ENCODE data around the gene FARP2.

FARP2 gene

DNA sequence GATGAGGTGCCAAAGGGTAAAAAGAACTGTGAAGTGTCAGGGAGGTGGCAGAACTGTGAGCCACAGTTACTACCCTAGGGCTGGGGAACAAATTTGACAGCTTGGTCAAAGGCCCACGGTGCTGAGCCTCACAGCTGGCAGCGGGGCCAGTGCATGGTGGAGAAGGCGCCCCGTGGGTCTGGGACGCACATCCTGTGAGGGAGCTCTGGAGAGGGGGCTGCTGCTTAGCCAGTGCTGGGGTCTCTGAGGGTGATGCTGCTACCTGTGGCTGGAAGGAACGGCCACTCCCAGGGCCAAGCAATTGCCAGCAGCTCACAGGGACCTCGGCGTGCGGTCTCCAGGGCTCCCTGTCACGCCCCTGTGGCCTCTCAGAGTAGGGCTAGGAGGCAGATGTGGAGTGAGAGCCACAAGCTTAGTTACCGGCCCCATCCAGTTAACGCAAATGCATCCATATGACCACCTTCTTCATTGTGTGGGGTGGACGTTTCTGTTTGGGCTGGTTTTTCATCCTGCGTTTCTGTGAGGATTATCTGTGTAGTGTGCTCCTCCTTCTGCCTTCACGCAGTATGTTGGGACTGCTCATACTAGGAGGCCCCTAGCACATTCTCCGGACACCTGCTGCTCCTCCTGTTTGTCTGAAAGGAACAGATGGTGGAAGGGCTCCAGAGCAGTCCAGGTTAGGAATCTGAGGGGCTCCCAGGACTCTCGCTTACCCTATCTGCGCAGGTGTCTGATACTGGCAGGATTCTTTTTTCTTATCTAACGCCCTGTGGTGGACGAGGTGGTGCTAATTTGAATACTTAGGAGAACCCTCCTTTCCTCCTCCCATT is 126.3 kb downstream of the FARP2 start:
- TF ChIP-seq, protein P1, sequence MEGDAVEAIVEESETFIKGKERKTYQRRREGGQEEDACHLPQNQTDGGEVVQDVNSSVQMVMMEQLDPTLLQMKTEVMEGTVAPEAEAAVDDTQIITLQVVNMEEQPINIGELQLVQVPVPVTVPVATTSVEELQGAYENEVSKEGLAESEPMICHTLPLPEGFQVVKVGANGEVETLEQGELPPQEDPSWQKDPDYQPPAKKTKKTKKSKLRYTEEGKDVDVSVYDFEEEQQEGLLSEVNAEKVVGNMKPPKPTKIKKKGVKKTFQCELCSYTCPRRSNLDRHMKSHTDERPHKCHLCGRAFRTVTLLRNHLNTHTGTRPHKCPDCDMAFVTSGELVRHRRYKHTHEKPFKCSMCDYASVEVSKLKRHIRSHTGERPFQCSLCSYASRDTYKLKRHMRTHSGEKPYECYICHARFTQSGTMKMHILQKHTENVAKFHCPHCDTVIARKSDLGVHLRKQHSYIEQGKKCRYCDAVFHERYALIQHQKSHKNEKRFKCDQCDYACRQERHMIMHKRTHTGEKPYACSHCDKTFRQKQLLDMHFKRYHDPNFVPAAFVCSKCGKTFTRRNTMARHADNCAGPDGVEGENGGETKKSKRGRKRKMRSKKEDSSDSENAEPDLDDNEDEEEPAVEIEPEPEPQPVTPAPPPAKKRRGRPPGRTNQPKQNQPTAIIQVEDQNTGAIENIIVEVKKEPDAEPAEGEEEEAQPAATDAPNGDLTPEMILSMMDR (IDR thresholded peaks at IDR 0.05; ENCODE audit: borderline replicate concordance, insufficient read depth, low read depth, low read length): no peak
- H3K4me3 ChIP-seq (ENCODE audit: low read depth, low read length): no peak overlapping the region

DNA sequence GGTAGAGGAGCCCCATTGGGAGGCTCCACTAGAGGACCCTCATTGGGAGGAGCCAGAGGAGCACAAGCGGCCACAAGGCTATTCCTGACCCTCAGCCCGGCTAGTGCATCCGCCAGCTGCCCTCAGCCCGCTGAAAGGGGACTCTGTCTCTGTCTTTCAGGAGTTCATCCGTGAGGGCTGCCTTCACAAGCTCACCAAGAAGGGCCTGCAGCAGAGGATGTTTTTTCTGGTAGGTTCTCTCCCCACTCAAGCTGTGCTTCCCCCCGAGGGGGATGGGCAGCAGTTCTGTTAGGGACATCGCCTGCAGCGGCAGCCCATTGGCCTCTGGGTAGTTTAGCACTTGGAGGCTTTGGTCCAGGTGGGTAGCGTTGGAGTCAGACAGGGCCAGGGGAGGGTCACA is 127.2 kb downstream of the FARP2 start:
- H3K4me3 ChIP-seq (ENCODE audit: low read depth, low read length): no peak overlapping the region
- TF ChIP-seq, protein P1 (IDR thresholded peaks at IDR 0.05; ENCODE audit: borderline replicate concordance, insufficient read depth, low read depth, low read length): no peak

DNA sequence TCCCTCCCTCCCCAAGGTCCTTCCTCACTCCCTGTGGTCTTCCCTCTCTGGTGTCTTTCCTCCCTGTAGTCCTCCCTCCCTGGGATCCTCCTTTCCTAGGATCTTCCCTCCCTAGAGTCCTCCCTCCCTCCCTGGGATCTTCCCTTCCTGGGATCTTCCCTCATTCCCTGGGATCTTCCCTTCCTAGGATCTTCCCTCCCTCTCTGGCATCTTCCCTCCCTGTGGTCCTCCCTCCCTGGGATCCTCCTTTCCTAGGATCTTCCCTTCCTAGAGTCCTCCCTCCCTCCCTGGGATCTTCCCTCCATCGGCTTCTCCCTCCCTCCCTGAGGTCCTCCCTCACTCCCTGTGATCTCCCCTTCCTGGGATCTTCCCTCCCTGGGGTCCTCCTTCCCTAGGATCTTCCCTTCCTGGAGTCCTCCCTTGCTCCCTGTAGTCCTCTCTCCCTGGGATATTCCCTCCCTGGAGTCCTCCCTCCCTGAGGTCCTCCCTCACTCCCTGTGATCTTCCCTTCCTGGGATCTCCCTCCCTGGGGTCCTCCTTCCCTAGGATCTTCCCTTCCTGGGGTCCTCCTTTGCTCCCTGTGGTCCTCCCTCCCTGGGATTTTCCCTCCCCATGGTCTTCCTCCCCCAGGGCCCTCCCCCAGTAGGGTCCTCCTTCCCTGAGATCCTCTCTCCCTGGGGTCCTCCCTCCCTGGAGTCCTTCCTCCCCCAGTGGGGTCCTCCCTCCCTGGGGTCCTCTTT is 129.3 kb downstream of the FARP2 start:
- TF ChIP-seq, protein P1 (IDR thresholded peaks at IDR 0.05; ENCODE audit: borderline replicate concordance, insufficient read depth, low read depth, low read length): no peak
- H3K4me3 ChIP-seq (ENCODE audit: low read depth, low read length): no peak overlapping the region

DNA sequence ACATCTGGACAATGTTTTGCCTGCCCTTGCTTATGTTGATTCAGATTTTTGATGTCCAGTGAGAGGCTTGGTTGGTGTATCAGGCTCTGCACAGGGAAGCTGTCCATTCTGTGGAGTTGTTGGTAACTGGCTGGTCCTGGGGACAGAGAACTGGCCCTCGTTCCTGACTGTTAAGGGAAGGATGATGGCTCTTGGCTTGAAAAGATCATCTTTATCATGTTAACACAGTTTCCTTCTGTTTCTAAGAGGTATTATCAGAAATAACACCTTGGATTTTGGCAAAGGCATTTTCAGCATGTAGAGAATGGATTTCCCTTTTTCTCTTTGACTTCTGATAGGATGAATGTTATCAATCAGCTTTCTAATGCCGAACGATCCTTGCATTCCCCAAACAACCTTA is 133.0 kb downstream of the FARP2 start:
- no peak overlapping the region for H3K4me3 ChIP-seq (ENCODE audit: low read depth, low read length)
- TF ChIP-seq, protein P1 (IDR thresholded peaks at IDR 0.05; ENCODE audit: borderline replicate concordance, insufficient read depth, low read depth, low read length): no peak

DNA sequence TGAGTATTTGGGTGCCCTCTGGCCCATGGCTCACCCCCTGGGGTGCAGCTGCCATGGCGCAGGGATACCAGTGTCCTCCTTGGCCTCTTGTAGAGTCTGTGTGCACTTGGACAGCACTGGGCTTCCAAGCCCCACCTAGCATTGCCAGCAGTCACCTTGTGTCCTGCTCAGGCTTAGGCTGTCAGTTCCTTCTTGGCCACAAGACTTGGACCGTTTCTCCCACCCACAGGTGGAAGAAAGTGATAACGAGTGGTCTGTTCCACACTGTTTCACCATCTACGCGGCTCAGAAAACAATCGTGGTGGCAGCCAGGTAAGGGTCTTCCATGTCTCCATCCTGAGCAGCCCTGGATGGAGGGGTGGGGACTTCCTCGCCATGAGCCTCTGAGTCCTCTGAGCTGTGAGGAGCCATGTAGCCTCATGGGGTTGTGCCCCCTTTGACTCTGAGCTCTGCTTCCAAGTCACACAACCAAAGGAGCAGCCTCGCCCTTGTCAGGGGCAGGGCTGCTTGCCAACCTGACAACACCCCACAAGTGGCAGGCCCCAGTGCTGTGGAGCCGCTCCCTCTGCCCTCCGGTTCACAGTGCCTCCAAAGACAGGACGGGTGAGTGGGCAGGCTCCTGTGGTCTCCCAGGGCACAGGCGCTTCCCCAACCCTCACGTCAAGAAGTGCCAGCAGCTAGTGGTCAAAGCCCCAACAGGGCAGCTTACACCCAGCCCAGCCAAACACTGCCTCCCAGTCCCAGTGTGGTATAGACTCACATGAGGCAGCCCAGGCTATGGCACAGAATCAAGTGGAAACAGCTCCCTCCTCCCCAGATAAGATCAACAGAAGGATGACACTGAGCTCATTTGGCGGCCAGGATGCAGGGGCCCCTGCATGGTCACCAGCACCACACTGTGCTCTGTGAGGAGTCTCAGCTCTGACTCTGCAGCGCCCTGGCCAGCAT is 133.9 kb downstream of the FARP2 start:
- TF ChIP-seq, protein P1 (IDR thresholded peaks at IDR 0.05; ENCODE audit: borderline replicate concordance, insufficient read depth, low read depth, low read length): no peak
- H3K4me3 ChIP-seq (ENCODE audit: low read depth, low read length): no peak overlapping the region

DNA sequence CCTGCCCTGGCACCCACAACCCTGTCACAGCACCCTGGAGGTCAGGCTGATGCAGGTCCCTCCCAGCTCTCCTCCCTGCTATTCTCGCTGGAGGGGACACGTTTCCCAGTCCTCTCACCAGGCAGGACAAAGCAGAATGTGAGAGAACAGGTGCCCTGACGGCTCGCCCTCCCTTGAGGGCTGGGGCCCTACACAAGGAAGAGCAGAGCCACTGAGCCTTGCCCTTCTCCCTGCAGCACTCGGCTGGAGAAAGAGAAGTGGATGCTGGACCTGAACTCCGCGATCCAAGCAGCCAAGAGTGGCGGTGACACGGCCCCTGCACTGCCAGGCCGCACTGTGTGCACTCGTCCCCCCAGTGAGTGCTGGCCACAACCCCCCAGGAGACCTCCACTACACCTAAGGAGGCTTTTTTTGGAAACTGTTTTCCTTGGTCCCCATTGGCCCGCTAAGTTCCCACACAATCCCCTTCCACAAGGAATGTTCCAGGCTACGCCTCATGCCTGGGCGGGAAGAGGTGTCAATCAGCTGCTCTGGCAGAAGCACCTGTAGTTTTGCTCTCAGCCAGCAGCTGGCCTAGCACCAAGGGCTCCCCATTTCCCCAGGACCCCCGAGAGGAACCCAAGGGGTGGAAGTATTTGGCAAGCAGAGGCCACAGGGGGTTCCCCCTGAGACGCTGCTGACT is 134.9 kb downstream of the FARP2 start:
- TF ChIP-seq, protein P1 (IDR thresholded peaks at IDR 0.05; ENCODE audit: borderline replicate concordance, insufficient read depth, low read depth, low read length): no peak
- no peak overlapping the region for H3K4me3 ChIP-seq (ENCODE audit: low read depth, low read length)

All from GM12875 (cell line).